GM12878 (cell line): ENCODE measurements around the gene PPP1R18.

Experiments
- SMARCA5 ChIP-seq: fragments of 450-650 bp; IDR thresholded peaks from 2 replicates; pipeline ENCODE4 v1.6.1; 2017; ENCODE audit warnings: mild to moderate bottlenecking
- SREBF2 ChIP-seq: IDR thresholded peaks from 2 replicates; pipeline ENCODE4 v1.6.1; 2012; ENCODE audit warnings: mild to moderate bottlenecking, low read length
- ZNF274 ChIP-seq: IDR thresholded peaks from one replicate; pipeline ENCODE4 v1.8.0; 2011; ENCODE audit not compliant: insufficient read length, insufficient read depth

GRCh38 chr6:30681766-30682142, 4.7 kb downstream of the PPP1R18 start:
- TF ChIP-seq ZNF274 (no peak), SMARCA5 (no peak), SREBF2 (no peak)
